ENCODE measurements around the gene PSMD5.

GRCh38 chr9:120853198-120853597 is 10.5 kb upstream of the PSMD5 start:
- no peak for TF ChIP-seq CTCF (conservative IDR thresholded peaks at IDR 0.05; ENCODE audit: low read depth, low read length)
- no peak for TF ChIP-seq EZH2 (IDR thresholded peaks at IDR 0.05; ENCODE audit: borderline replicate concordance, low read depth, low read length, poor library complexity, severe bottlenecking)

Measured in A673 (cell line).